HepG2 (cell line): ENCODE results near the gene MME. TPM values are rescaled to one million over a fixed set of nuclear protein-coding genes. Genes with fewer than 3 reads are reported as not detected.

Experiments
- ATAC-seq: fragments of 200-7000 bp; cut with Tn5 transposase; 3 replicates; pipeline ENCODE4 v1.9.1; 2020; ENCODE audit warnings: mild to moderate bottlenecking, moderate library complexity
- BruUV-seq: library from RNA; stranded (reverse); fragments of 400-500 nt; replicated peaks from 2 replicates; lab custom pipeline; 2021; lab: Mats Ljungman, UMichigan
- CTCF ChIA-PET: fragments of 300-600 bp; formaldehyde crosslinking; extraction: SDS; loops from one replicate; lab custom pipeline; 2021; ENCODE audit warnings: low total read pairs, inconsistent platforms, low intra/inter-chr PET ratio; lab: Yijun Ruan, JAX
- POLR2A ChIA-PET: fragments of 350-600 bp; sonication (Branson Sonifier 250); formaldehyde crosslinking; loops from one replicate; lab custom pipeline; 2020; ENCODE audit warnings: antibody characterized with exemption, inconsistent platforms; lab: Yijun Ruan, JAX
- DNase-seq: peaks from one replicate; pipeline ENCODE4 v3.0.0-alpha.2; 2015; ENCODE audit warnings: low spot score
- FAIRE-seq: peaks from 3 replicates; lab custom pipeline; 2011; peaks lifted over from hg19 to GRCh38; lab: Jason Lieb, UNC
- H2AFZ ChIP-seq: one replicate; pipeline ENCODE4 v1.6.1; 2011; ENCODE audit warnings: low read length, inconsistent platforms
- H3K27ac ChIP-seq: fragments of 300-600 bp; 3 replicates; pipeline ENCODE4 v1.8.0; 2011; ENCODE audit warnings: mixed run types, mild to moderate bottlenecking, mixed read lengths, low read length, inconsistent platforms; ENCODE audit not compliant: insufficient read depth; ENCODE audit errors: extremely low read length
- H3K27me3 ChIP-seq, 2 experiments: fragments of 200-600 bp in 1 of 2; 2 replicates in 1 of 2; 3 replicates in 1 of 2; pipeline versions ENCODE4 v1.6.0 to v1.8.0; 2011; ENCODE audit warnings: low read length in 2 of 2, mild to moderate bottlenecking in 2 of 2, moderate library complexity in 2 of 2, inconsistent platforms in 1 of 2; ENCODE audit not compliant: insufficient read depth in 2 of 2, control insufficient read depth in 1 of 2
- H3K36me3 ChIP-seq, 2 experiments: fragments of 200-600 bp in 1 of 2; replicated peaks in 1 of 2; 2 replicates in 1 of 2; 3 replicates in 1 of 2; pipeline versions ENCODE4 v1.5.1 to v1.8.0; 2011; ENCODE audit warnings: low read length in 2 of 2, inconsistent platforms in 1 of 2; ENCODE audit not compliant: insufficient read depth in 2 of 2, control insufficient read depth in 1 of 2
- H3K4me1 ChIP-seq: 2 replicates; pipeline ENCODE4 v1.5.1; 2012; ENCODE audit warnings: low read length, inconsistent platforms; ENCODE audit not compliant: insufficient read depth
- H3K4me2 ChIP-seq: 2 replicates; pipeline ENCODE4 v1.6.0; 2011; ENCODE audit warnings: low read depth, low read length, inconsistent platforms
- H3K4me3 ChIP-seq, 3 experiments: fragments of 200-600 bp in 1 of 3; sonication (generic), shearing (Covaris generic) in 1 of 3; replicated peaks in 1 of 3; 2 replicates each; pipeline ENCODE4 v1.5.1; 2011 to 2016; ENCODE audit warnings: low read length in 3 of 3, inconsistent platforms in 2 of 3, low read depth in 2 of 3, mild to moderate bottlenecking in 2 of 3, control low read depth in 1 of 3, mixed read lengths in 1 of 3; ENCODE audit not compliant: insufficient read depth in 1 of 3
- H3K79me2 ChIP-seq: one replicate; pipeline ENCODE4 v1.6.1; 2011; ENCODE audit warnings: low read length, inconsistent platforms; ENCODE audit not compliant: insufficient read depth
- H3K9ac ChIP-seq: 2 replicates; pipeline ENCODE4 v1.6.0; 2011; ENCODE audit warnings: mild to moderate bottlenecking, low read depth, low read length, inconsistent platforms; ENCODE audit not compliant: insufficient read depth
- H3K9me3 ChIP-seq: 2 replicates; pipeline ENCODE4 v1.5.1; 2012; ENCODE audit warnings: mild to moderate bottlenecking, low read length
- H4K20me1 ChIP-seq: 2 replicates; pipeline ENCODE4 v1.6.0; 2011; ENCODE audit warnings: inconsistent platforms, mild to moderate bottlenecking, low read length, moderate library complexity; ENCODE audit not compliant: insufficient read depth
- FLYWCH1 ChIP-seq: sonication (generic); formaldehyde crosslinking; IDR thresholded peaks from 2 replicates; pipeline ENCODE4 v1.8.1; 2023; ENCODE audit warnings: mild to moderate bottlenecking, missing genetic modification reagents
- KDM5B ChIP-seq: sonication (generic); formaldehyde crosslinking; IDR thresholded peaks from 2 replicates; pipeline ENCODE4 v1.4.0; 2020; ENCODE audit warnings: missing genetic modification reagents, mild to moderate bottlenecking, borderline replicate concordance
- PHB2 ChIP-seq: fragments of 450-650 bp; IDR thresholded peaks from 2 replicates; pipeline ENCODE4 v1.6.1; 2018; ENCODE audit not compliant: partially characterized antibody
- TRIM22 ChIP-seq: fragments of 450-650 bp; IDR thresholded peaks from 2 replicates; pipeline ENCODE4 v1.6.1; 2017
- ZMAT3 ChIP-seq: sonication (generic); formaldehyde crosslinking; conservative IDR thresholded peaks from 2 replicates; pipeline ENCODE4 v1.7.0; 2021; ENCODE audit warnings: missing genetic modification reagents
- ZNF235 ChIP-seq: sonication (generic); formaldehyde crosslinking; IDR thresholded peaks from 2 replicates; pipeline ENCODE4 v1.8.1; 2023; ENCODE audit warnings: mild to moderate bottlenecking, missing genetic modification reagents, borderline replicate concordance
- ZNF367 ChIP-seq: sonication (generic); formaldehyde crosslinking; IDR thresholded peaks from 2 replicates; pipeline ENCODE4 v1.4.0; 2020; ENCODE audit warnings: missing genetic modification reagents, borderline replicate concordance
- WGBS: methylation state at CpG from one replicate; pipeline ENCODE4 v1.1.6; 2017; ENCODE audit warnings: low lambda C conversion rate; 5-methylcytosine and 5-hydroxymethylcytosine counted together
- in situ Hi-C: cut with HindIII; loops from 2 replicates; pipeline ENCODE4 v1.10.0; 2017; ENCODE audit warnings: low pct_unique_long_range_greater_than_20kb; ENCODE audit not compliant: extremely low pct_ligation_motif_present
- intact Hi-C: fragments of 100-400 bp; cut with micrococcal nuclease; formaldehyde crosslinking; loops from one replicate; pipeline ENCODE4 v1.10.0; 2022; ENCODE audit not compliant: unreplicated experiment
- polyA plus RNA-seq, 8 experiments: library from polyadenylated mRNA; depleted of rRNA in 3 of 8; stranded (reverse) in 7 of 8; unstranded in 1 of 8; fragments of >200 nt; fragmentation: Illumina TruSeq in 4 of 8; extraction: Trizol in 4 of 8; gene quantifications; 2 replicates each; pipeline versions ENCODE4 v1.2.1 to v1.2.3, GENCODE V29; 2011 to 2016; ENCODE audit warnings: low read depth in 4 of 8, missing spikeins in 1 of 8, mixed read lengths in 1 of 8; ENCODE audit not compliant: insufficient read depth in 1 of 8
- total RNA-seq, 5 experiments: library from RNA; depleted of rRNA; stranded (reverse); fragments of >200 nt; fragmentation: Illumina TruSeq; extraction: Trizol; gene quantifications; 2 replicates each; pipeline ENCODE4 v1.2.3, GENCODE V29; 2016; ENCODE audit warnings: low read depth in 1 of 5

Gene MME
- total and polyA plus RNA-seq, 2 of the 13 experiments (the other 11 are each of a cell fraction or from before 2014, with no cell fraction given), result not detected

- no peak for TF ChIP-seq FLYWCH1 (CRISPR knock-in tag)
- no peak for TF ChIP-seq ZNF235 (CRISPR knock-in tag)
- TF ChIP-seq TRIM22, result no peak
- DNase-seq (no peak), ATAC-seq (no peak), FAIRE-seq (no peak)
- no peak overlapping the region for H3K4me2 ChIP-seq
- ChIA-PET CTCF (no interaction called here), POLR2A (no interaction called here)
- H3K4me1 ChIP-seq, result no peaks in the 10 kb centered on the region
- H3K9me3 ChIP-seq, result no peaks in the 10 kb centered on the region
- no peaks in the 10 kb centered on the region for H3K36me3 ChIP-seq
- intact Hi-C loops, result no loop called here
- no peaks in the 10 kb centered on the region; a peak in 1 of 5 replicates for H3K27me3 ChIP-seq
- H3K4me3 ChIP-seq, result no peak overlapping the region
- H3K27ac ChIP-seq, result no peak overlapping the region
- no peak overlapping the region for H2AFZ ChIP-seq
- in situ Hi-C loops, result no loop called here
- BruUV-seq, result no TSS peak
- WGBS, result 25% methylated on average over 2 of the region's 2 CpGs
- H3K9ac ChIP-seq, result no peak overlapping the region
- H3K79me2 ChIP-seq, result no peaks in the 10 kb centered on the region
- H4K20me1 ChIP-seq, result no peaks in the 10 kb centered on the region
Measured at GRCh38 chr3:155035553-155035952, 44.6 kb upstream of the MME start.

DNA sequence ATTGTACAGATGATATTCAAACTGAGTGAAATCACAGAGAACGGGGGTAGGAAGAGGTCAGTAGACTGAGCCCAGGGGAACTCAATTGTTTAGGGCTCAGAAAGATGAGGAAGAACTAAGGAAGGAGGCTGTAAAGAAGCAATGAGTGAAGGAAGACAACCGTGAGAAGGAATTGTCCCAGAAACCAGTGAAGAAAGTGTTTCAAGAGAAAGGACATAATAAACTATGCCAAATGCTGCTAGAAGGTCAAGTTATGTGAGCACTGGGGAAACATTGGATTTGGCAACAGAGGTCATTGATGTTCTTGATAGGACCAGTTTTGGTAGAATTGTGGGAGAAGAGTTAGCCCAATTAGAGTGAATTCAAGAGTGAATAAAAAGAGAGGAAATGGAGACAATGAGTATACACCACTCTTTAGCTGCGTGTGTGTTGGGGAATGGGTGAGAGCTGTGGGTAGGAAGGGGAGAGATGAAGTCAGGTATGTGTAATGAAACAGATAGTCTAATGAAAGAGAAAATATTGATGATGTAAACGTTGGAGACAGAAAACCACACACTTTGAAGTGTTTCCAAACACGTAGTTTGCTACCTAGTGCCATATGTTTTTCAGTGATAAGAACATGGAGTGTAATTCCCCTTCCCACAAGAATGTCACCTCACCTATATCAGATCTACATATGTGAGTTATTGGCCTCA is 42.5 kb upstream of the MME start:
- Histone ChIP-seq H3K27me3 (no peaks in the 10 kb centered on the region), H3K4me2 (no peak overlapping the region), H4K20me1 (no peaks in the 10 kb centered on the region), H3K4me3 (no peak overlapping the region), H3K27ac (no peak overlapping the region), H3K36me3 (no peaks in the 10 kb centered on the region), H2AFZ (no peak overlapping the region), H3K79me2 (no peaks in the 10 kb centered on the region), H3K9me3 (no peaks in the 10 kb centered on the region), H3K9ac (no peak overlapping the region), H3K4me1 (no peaks in the 10 kb centered on the region)
- TF ChIP-seq ZNF367 (CRISPR knock-in tag) (no peak), PHB2 (no peak), KDM5B (CRISPR knock-in tag) (no peak), ZMAT3 (no peak)
- POLR2A ChIA-PET, result no interaction called here
- WGBS, result 3% methylated on average over 5 of the region's 5 CpGs
- ATAC-seq (no peak), FAIRE-seq (no peak), DNase-seq (no peak)
- in situ Hi-C loops, result no loop called here
- CTCF ChIA-PET, result no interaction called here
- intact Hi-C loops, result no loop called here
- BruUV-seq, result no TSS peak
